DND-41 (cell line): ENCODE data around the gene TXNDC9.

ENCODE experiments used
- EZH2 ChIP-seq: IDR thresholded peaks from 3 replicates; pipeline ENCODE4 v1.6.1; 2012; ENCODE audit warnings: borderline replicate concordance, low read depth, mild to moderate bottlenecking, moderate library complexity, low read length, inconsistent platforms; ENCODE audit not compliant: severe bottlenecking
- TF ChIP-seq, protein P1 (sequence below): IDR thresholded peaks from 2 replicates; pipeline ENCODE4 v1.5.1; 2012; ENCODE audit warnings: borderline replicate concordance, low read length, moderate library complexity, mild to moderate bottlenecking; ENCODE audit not compliant: poor library complexity, severe bottlenecking; ENCODE audit errors: extremely low read depth

DNA sequence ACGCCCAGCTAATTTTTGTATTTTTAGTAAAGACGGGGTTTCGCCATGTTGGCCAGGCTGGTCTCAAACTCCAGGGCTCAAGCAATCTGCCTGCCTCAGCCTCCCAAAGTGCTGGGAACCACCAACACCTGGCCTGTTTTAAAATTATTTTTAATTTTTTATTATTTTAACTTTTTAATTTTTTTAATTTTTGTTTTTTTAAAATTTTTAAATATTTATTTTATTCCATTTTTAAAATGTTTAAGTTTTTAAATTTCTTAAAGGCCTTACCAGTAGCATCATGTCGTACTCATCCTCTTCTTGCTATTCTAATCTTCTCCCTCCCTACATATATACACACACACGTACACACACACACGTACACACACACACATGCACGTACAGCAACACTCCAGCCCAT is 36.6 kb downstream of the TXNDC9 start:
- TF ChIP-seq EZH2: no peak
- TF ChIP-seq, protein P1, sequence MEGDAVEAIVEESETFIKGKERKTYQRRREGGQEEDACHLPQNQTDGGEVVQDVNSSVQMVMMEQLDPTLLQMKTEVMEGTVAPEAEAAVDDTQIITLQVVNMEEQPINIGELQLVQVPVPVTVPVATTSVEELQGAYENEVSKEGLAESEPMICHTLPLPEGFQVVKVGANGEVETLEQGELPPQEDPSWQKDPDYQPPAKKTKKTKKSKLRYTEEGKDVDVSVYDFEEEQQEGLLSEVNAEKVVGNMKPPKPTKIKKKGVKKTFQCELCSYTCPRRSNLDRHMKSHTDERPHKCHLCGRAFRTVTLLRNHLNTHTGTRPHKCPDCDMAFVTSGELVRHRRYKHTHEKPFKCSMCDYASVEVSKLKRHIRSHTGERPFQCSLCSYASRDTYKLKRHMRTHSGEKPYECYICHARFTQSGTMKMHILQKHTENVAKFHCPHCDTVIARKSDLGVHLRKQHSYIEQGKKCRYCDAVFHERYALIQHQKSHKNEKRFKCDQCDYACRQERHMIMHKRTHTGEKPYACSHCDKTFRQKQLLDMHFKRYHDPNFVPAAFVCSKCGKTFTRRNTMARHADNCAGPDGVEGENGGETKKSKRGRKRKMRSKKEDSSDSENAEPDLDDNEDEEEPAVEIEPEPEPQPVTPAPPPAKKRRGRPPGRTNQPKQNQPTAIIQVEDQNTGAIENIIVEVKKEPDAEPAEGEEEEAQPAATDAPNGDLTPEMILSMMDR: no peak
